NCI-H146 (cell line): ENCODE data around the gene DDX55.
A peak's percentile ranks its signal among the peaks of the same experiment; 100 is the strongest.
"Not testable (repeated sequence)": the region's sequence is repeated elsewhere in the genome, so short reads cannot be mapped to it uniquely, and the experiment has no call there.

Experiments used
- DNase-seq: peaks from one replicate; lab custom pipeline; 2025; lab: John Stamatoyannopoulos, UW

DDX55 gene, protein sequence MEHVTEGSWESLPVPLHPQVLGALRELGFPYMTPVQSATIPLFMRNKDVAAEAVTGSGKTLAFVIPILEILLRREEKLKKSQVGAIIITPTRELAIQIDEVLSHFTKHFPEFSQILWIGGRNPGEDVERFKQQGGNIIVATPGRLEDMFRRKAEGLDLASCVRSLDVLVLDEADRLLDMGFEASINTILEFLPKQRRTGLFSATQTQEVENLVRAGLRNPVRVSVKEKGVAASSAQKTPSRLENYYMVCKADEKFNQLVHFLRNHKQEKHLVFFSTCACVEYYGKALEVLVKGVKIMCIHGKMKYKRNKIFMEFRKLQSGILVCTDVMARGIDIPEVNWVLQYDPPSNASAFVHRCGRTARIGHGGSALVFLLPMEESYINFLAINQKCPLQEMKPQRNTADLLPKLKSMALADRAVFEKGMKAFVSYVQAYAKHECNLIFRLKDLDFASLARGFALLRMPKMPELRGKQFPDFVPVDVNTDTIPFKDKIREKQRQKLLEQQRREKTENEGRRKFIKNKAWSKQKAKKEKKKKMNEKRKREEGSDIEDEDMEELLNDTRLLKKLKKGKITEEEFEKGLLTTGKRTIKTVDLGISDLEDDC

DNA sequence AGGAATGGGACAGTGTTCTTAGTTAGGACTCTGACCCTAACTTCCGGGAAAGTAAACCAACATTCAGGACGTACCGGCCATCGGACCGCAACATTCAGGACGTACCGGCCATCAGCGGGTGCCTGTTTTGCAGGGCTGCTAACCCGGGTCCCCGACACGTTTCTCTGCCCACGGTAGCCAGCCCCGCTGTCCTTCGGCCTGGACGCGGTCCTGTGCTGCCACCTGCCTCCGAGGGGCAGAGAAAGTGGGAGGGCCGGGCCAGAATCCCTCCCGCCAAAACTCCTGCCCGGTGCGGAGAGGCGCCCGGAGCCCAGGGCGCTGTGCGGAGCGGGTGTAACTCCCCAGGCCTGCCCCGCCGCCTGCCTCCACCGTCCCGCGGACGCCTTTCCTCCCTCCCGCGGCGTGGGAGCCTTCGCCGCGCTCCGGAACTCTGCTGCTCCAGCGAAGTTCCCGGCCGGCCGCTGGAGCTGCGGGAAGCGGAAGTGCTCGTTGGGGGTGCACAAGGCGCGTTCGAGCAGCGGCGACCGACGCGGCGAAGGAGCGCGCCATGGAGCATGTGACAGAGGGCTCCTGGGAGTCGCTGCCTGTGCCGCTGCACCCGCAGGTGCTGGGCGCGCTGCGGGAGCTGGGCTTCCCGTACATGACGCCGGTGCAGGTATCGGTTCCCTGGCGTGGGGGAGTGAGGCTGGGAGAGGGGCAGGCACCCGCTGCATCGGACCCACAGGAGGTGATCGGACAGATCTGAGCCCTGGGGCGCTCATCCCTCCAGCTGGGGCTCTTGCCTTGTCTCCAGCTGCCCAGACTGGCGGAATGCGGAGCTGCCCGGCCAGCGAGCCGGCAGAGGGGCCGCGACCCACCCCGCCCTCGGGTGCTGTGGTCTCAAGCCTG lies at the start of gene DDX55:
Gene DDX55, plus strand, starts transcription at position 498 of the 888 bp plus-strand sequence. Its CDS starts 50 bp downstream, at position 548.
- DNase-seq = peak; percentile 82

- not testable (repeated sequence) for DNase-seq
Observed at GRCh38 chr12:123554136-123554535, 47.8 kb upstream of the DDX55 start.

GRCh38 chr12:123554843-123555242 lies 47.1 kb upstream of the DDX55 start:
- not testable (repeated sequence) for DNase-seq

DNA sequence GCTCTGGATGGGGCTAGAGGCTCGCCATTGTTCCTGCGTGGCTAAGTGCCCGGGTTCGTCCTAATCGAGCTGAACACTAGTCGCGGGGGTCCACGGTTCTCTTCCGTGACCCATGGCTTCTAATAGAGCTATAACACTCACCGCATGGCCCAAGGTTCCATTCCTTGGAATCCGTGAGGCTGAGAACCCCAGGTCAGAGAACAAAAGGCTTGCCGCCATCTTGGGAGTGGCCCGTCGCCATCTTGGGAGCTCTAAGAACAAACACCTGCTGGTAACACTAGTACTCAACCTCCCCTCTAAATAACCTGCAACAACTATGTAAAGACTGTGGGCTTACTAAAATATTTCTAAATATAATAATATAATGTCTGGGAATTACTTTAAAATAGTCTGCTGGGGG lies 43.4 kb upstream of the DDX55 start:
- not testable (repeated sequence) for DNase-seq

GRCh38 chr12:123559468-123559867 lies 42.4 kb upstream of the DDX55 start:
- no peak for DNase-seq

DNA sequence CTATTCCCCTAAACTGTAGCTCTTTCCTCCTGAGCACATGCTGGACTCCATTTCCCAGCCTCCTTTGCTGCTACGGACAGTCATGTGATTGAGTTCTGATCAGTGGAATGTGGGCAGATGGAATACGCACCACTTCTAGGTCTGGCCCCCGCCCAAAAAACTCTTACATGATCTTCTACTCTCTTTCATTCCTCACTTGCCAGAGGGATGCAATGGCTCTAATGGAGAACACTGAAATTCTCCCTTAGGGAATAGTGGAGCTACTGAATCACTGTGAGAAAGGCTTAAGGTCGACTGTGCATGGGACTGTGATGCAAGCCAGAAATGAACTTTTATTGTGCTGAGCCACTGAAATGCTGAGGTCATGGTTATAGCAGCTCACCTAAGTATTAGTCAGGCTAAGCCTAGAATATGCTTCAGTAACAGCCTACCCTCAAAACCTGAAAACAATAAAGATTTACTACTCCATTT lies 30.5 kb upstream of the DDX55 start:
- DNase-seq = peak; percentile 18

GRCh38 chr12:123572391-123572790 lies 29.5 kb upstream of the DDX55 start:
- no peak for DNase-seq

- DNase-seq = peak; percentile 15
Observed at GRCh38 chr12:123573870-123574269, 28.0 kb upstream of the DDX55 start.

DNA sequence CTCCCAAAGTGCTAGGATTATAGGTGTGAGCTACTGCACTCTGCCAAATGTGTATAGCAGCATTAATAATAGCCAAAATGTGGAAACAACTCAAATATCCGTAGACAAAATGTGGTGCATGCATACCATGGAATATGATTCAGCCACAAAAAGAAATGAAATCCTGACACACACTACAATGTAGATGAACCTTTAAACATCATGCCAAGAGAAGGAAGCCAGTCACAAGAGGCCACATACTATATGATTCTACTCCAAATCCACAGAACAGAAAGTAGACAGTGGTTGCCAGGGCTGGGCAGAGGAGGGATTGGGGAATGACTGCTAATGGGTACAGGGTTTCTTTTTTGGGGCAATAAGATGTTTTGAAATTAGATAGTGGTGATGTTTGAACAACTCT lies 25.3 kb upstream of the DDX55 start:
- no peak for DNase-seq

GRCh38 chr12:123578243-123578642 lies 23.7 kb upstream of the DDX55 start:
- DNase-seq = no peak

DNA sequence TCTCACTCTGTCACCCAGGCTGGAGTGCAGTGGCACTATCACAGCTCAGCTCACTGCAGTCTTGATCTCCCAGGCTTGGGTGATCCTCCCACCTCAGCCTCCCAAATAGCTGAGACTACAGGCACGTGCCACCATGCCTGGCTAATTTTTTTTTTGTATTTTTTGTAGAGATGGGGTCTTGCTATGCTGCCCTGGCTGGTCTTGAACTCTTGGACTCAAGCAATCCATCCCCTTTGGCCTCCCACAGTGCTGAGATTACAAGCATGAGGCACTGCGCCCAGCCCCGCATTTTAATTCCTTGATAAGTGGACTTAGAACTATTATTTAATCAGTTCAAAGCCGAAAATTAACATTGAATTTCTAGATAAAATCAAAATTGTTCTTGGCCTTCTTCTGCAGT lies 23.1 kb upstream of the DDX55 start:
- DNase-seq = not testable (repeated sequence)

GRCh38 chr12:123580772-123581171 lies 21.1 kb upstream of the DDX55 start:
- DNase-seq = no peak

GRCh38 chr12:123591702-123592481 lies 10.0 kb upstream of the DDX55 start:
- DNase-seq = no peak

- no peak for DNase-seq
Observed at GRCh38 chr12:123595729-123596128, 6.2 kb upstream of the DDX55 start.

DNA sequence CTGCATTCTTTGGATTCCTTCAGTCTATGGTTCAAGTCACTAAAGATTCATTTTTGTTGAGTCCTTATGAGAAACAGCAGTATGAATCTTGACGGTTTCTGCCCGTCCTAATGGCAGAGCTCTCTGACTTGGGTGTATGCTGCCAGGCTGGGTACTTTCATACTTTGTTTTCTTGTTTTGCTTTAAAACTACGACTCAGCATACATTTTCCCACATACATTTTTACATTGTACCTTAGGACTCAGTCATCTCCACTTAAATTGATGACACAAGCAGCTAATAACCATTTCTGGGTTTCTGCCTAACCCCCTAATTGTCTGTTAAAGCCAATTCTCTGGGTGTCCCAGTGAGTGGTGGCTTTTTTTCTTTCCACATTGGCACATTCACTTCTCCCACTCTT lies 4.8 kb upstream of the DDX55 start:
- no peak for DNase-seq

DNA sequence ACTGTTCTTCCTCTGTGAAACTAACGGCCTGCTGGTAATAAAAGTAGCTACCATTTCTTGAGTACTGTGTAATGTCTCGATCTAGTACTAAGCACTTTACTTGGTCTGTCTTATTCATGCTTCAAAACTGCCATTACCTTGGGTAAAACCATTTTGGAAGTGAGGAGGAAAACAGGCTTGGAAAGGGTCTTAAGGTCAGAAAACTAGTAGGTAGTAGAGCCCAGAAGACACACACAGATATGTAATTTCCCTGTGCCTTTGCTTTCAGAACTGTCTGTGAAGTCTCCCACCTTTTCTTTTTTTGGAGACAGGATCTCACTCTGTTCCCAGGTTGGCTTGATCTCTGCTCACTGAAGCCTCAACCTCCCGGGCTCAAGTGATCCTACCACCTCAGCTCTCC lies 3.4 kb upstream of the DDX55 start:
- DNase-seq = no peak

DNA sequence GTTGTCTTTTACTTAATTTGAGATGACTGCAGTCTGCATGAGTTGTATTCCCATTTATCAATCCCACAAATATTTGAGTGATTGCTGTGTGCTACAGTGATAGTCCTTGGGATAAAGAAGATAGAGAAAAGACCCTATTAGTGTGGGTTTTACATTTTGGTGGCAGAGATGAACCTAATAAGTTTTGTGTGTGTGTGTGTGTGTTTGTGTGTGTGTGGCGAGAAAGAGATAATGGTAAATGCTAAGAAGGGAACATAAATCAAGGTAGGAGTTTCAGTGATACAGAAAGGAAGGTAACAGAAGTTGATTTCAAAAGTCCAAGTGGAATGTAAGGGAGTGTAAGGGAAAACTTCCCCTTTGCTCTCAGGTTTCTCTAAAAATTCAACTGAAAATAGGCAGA lies 2.6 kb upstream of the DDX55 start:
- no peak for DNase-seq

DNA sequence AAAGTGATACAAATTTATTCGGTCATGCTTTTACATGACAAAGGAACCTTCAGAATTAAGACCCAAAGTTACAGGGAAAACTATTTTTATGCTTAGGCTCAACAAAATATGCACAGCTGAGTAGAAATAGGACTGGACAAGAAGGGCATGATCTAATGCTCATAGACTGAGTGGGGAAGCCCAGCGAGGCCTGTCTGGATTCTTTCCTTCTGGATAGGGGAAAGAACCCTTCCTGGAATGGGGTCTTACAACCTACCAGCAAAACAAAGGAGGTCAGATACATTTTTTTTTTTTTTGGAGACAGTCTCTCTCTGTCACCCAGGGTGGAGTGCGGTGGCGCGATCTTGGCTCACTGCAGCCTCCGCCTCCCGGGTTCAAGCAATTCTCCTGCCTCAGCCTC lies 2.2 kb upstream of the DDX55 start:
- DNase-seq = no peak

DNA sequence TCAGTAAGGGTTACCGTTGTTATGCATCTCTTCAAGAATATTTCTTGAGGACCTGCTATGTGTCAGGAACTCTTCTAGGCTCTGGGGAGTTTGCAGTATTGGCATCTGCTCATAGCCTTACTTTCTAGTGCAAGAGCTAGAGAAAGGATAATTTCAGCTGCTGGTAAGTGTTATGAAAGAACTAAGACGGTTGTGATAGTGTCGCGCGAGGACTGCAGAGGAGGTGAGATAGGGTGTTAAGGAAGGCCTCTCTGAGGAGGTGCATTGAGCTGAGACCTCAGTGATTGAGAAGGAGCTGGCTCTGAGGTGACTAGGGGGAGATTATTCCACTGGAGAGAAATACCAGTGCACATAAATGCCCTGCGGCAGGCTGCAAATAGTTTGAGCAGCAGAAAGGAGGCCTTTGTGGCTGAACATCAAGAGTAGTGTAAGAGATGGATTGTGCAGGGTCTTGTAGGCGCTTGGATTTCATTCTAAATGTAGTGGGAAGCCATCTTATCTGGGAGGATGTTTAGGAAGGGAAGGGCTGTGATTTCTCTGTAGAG lies 824 bp downstream of the DDX55 start:
- DNase-seq = no peak

DNA sequence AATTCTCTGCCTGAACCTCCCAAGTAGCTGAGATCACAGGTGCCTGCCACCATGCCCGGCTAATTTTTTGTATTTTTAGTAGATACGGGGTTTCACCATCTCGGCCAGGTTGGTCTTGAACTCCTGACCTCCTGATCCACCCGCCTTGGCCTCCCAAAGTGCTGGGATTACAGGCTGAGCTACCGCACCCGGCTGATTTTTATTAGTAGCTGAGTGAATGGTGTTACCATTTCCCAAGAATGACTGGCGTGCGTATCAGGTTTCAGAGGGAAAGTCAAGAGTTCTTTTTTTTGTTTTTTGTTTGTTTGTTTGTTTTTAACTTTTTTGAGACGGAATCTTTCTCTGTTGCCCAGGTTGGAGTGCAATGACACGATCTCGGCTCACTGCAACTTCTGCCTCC lies 1.6 kb downstream of the DDX55 start:
- DNase-seq = not testable (repeated sequence)

- DNase-seq = no peak
Observed at GRCh38 chr12:123607756-123608155, 5.9 kb downstream of the DDX55 start.
